ENCODE results near the gene ULBP3. TPM values are rescaled to one million over a fixed set of nuclear protein-coding genes. Genes with fewer than 3 reads are reported as not detected.

ULBP3 gene
- total RNA-seq (2022; extraction: Qiagen RNA extraction; ENCODE audit: low read depth) = 3.6 to 4.0 TPM (median 3.7 TPM) in 5 replicates

GRCh38 chr6:150068720-150069648, at the start of gene ULBP3:
ULBP3 (minus strand) TSS chr6:150069121; CDS start chr6:150069066, 55 bp downstream.

GRCh38 chr6:150025201-150025917, 43.6 kb downstream of the ULBP3 start, which contains the start of gene RAET1L:
RAET1L (minus strand) TSS chr6:150025532; CDS start chr6:150025471, 61 bp downstream.

Other genes with a start within 250 kb of the ULBP3 start
- 31.5 to 41.0 TPM (median 38.5 TPM) in 5 replicates for gene LRP11, start 204.8 kb downstream of the ULBP3 start, total RNA-seq (2022; extraction: Qiagen RNA extraction; ENCODE audit: low read depth)
- gene RAET1E, start 171.0 kb downstream of the ULBP3 start, total RNA-seq (2022; extraction: Qiagen RNA extraction; ENCODE audit: low read depth) = 1.9 to 3.0 TPM (median 2.6 TPM) in 5 replicates
- 7.2 to 12.5 TPM (median 10.7 TPM) in 5 replicates for gene RAET1G, start 146.0 kb downstream of the ULBP3 start, total RNA-seq (2022; extraction: Qiagen RNA extraction; ENCODE audit: low read depth)
- gene ULBP2, start 127.1 kb downstream of the ULBP3 start, total RNA-seq (2022; extraction: Qiagen RNA extraction; ENCODE audit: low read depth) = 2.9 to 3.9 TPM (median 3.7 TPM) in 5 replicates
- gene ULBP1, start 105.2 kb downstream of the ULBP3 start, total RNA-seq (2022; extraction: Qiagen RNA extraction; ENCODE audit: low read depth) = 0.73 to 1.2 TPM (median 0.97 TPM) in 5 replicates
- gene RAET1L, start 43.6 kb downstream of the ULBP3 start, total RNA-seq (2022; extraction: Qiagen RNA extraction; ENCODE audit: low read depth) = 0.18 to 0.49 TPM (median 0.27 TPM) in 5 replicates
- gene PPP1R14C, start 73.9 kb upstream of the ULBP3 start, total RNA-seq (2022; extraction: Qiagen RNA extraction; ENCODE audit: low read depth) = 0.67 to 0.83 TPM (median 0.79 TPM) in 5 replicates